Measurements from ENCODE around the gene DENND1C. TPM values are rescaled to one million over a fixed set of nuclear protein-coding genes. Genes with fewer than 3 reads are reported as not detected.

DENND1C gene
- polyA plus RNA-seq, 3 donors, result 11.2 to 60.2 (median 20.5) TPM

GRCh38 chr19:6458695-6459261 lies 22.8 kb downstream of the DENND1C start:
- peaks cover 0 to 6% of the 10 kb centered on the region in 2 donors for H3K36me3 Mint-ChIP-seq
- H3K27me3 ChIP-seq (ENCODE audit: control insufficient read depth in 2 of 2, insufficient read depth in 2 of 2, low read length in 2 of 2), result peaks cover 0 to 22% of the 10 kb centered on the region in 2 donors
- H4K20me1 ChIP-seq (ENCODE audit: insufficient read depth, low read length), result no peaks in the 10 kb centered on the region
- peak overlapping the region in 1 of 7 donors; percentile 48 for H3K27ac Mint-ChIP-seq
- 73% methylated on average over 14 of the region's 16 CpGs for WGBS (ENCODE audit: insufficient coverage)
- H3K27me3 Mint-ChIP-seq (ENCODE audit: low read depth in 3 of 3), result peaks cover 19 to 37% (median 35%) of the 10 kb centered on the region in 3 donors
- peaks cover 11 to 21% of the 10 kb centered on the region in 2 donors for H3K4me1 ChIP-seq (ENCODE audit: control insufficient read depth in 1 of 2, insufficient read depth in 2 of 2, low read length in 2 of 2)
- no peaks in the 10 kb centered on the region for H3K36me3 ChIP-seq (replicated peaks in 1 of 2; ENCODE audit: control insufficient read depth in 1 of 2, insufficient read depth in 2 of 2, low read length in 2 of 2)
- H3K4me3 Mint-ChIP-seq, result peak overlapping the region; percentile 67 to 81
- no peak overlapping the region for H3K4me3 ChIP-seq (replicated peaks in 1 of 3; ENCODE audit: low read depth in 2 of 3, low read length in 3 of 3)
- H3K9me3 ChIP-seq (replicated peaks in 1 of 2; ENCODE audit: control insufficient read depth in 1 of 2, insufficient read depth in 1 of 2, low read length in 2 of 2), result peaks cover 10 to 18% of the 10 kb centered on the region in 2 donors
- H3K4me2 ChIP-seq (replicated peaks; ENCODE audit: extremely low read depth, low read length, poor library complexity, severe bottlenecking), result no peak overlapping the region
- peak overlapping the region; percentile 88 for H2AFZ ChIP-seq (ENCODE audit: insufficient read depth, low read depth, low read length, poor library complexity, severe bottlenecking)
- TF ChIP-seq CTCF (IDR thresholded peaks at IDR 0.05), result no peak
- intact Hi-C loops (cut with micrococcal nuclease), result no loop called here
- peaks cover 14% of the 10 kb centered on the region for H3K4me1 Mint-ChIP-seq
- DNase-seq, result no peak
- no peak overlapping the region for H3K27ac ChIP-seq (ENCODE audit: low read depth in 1 of 2, low read length in 2 of 2)
- peaks cover 8 to 34% (median 22%) of the 10 kb centered on the region in 7 donors for H3K9me3 Mint-ChIP-seq
- H3K79me2 ChIP-seq (ENCODE audit: insufficient read depth, low read length), result no peaks in the 10 kb centered on the region
- H3K9ac ChIP-seq (ENCODE audit: insufficient read depth, low read length, poor library complexity, severe bottlenecking), result no peak overlapping the region

GRCh38 chr19:6457958-6458694 lies 23.5 kb downstream of the DENND1C start:
- Histone ChIP-seq H3K79me2 (ENCODE audit: insufficient read depth, low read length) (no peaks in the 10 kb centered on the region), H3K27ac (ENCODE audit: low read depth in 1 of 2, low read length in 2 of 2) (no peak overlapping the region), H3K4me1 (ENCODE audit: control insufficient read depth in 1 of 2, insufficient read depth in 2 of 2, low read length in 2 of 2) (peaks cover 11 to 20% of the 10 kb centered on the region in 2 donors), H3K27me3 (ENCODE audit: control insufficient read depth in 2 of 2, insufficient read depth in 2 of 2, low read length in 2 of 2) (peaks cover 0 to 17% of the 10 kb centered on the region in 2 donors), H3K4me2 (replicated peaks; ENCODE audit: extremely low read depth, low read length, poor library complexity, severe bottlenecking) (no peak overlapping the region), H2AFZ (ENCODE audit: insufficient read depth, low read depth, low read length, poor library complexity, severe bottlenecking) (no peak overlapping the region), H4K20me1 (ENCODE audit: insufficient read depth, low read length) (no peaks in the 10 kb centered on the region), H3K4me3 (replicated peaks in 1 of 3; ENCODE audit: low read depth in 2 of 3, low read length in 3 of 3) (no peak overlapping the region), H3K9ac (ENCODE audit: insufficient read depth, low read length, poor library complexity, severe bottlenecking) (no peak overlapping the region), H3K9me3 (replicated peaks in 1 of 2; ENCODE audit: control insufficient read depth in 1 of 2, insufficient read depth in 1 of 2, low read length in 2 of 2) (peaks cover 13 to 21% of the 10 kb centered on the region in 2 donors), H3K36me3 (replicated peaks in 1 of 2; ENCODE audit: control insufficient read depth in 1 of 2, insufficient read depth in 2 of 2, low read length in 2 of 2) (no peaks in the 10 kb centered on the region)
- H3K36me3 Mint-ChIP-seq, result peaks cover 0 to 6% of the 10 kb centered on the region in 2 donors
- intact Hi-C loops (cut with micrococcal nuclease), result no loop called here
- WGBS (ENCODE audit: insufficient coverage), result 90% methylated on average over 9 of the region's 17 CpGs
- TF ChIP-seq CTCF (IDR thresholded peaks at IDR 0.05), result no peak
- peak overlapping the region; percentile 67 to 81 for H3K4me3 Mint-ChIP-seq
- no peak overlapping the region for H3K27ac Mint-ChIP-seq
- DNase-seq, result no peak
- peaks cover 8 to 39% (median 28%) of the 10 kb centered on the region in 7 donors for H3K9me3 Mint-ChIP-seq
- H3K27me3 Mint-ChIP-seq (ENCODE audit: low read depth in 3 of 3), result peaks cover 19 to 32% (median 31%) of the 10 kb centered on the region in 3 donors
- peaks cover 14% of the 10 kb centered on the region for H3K4me1 Mint-ChIP-seq

All from CD14-positive monocyte (primary cell).